Measurements from ENCODE around the gene TMEM132D. TPM values are rescaled to one million over a fixed set of nuclear protein-coding genes. Genes with fewer than 3 reads are reported as not detected.
"Not testable (repeated sequence)": the region's sequence is repeated elsewhere in the genome, so short reads cannot be mapped to it uniquely, and the experiment has no call there.

TMEM132D gene
- not detected in 2 replicates for total RNA-seq

GRCh38 chr12:129903956-129904829 lies at the start of gene TMEM132D:
TSS of gene TMEM132D (minus strand) at chr12:129904025.
- DNase-seq: no peak

GRCh38 chr12:129949651-129950050 lies 45.8 kb upstream of the TMEM132D start:
- DNase-seq: no peak

- DNase-seq: no peak
Measured at GRCh38 chr12:129941618-129942017, 37.8 kb upstream of the TMEM132D start.

- no peak for DNase-seq
Measured at GRCh38 chr12:129938089-129938488, 34.3 kb upstream of the TMEM132D start.

- DNase-seq: no peak
Measured at GRCh38 chr12:129937426-129937825, 33.6 kb upstream of the TMEM132D start.

GRCh38 chr12:129928643-129929042 lies 24.8 kb upstream of the TMEM132D start:
- no peak for DNase-seq

GRCh38 chr12:129927316-129927900 lies 23.6 kb upstream of the TMEM132D start:
- DNase-seq: no peak

- peak; percentile 28 for DNase-seq
Measured at GRCh38 chr12:129911428-129912049, 7.7 kb upstream of the TMEM132D start.

- no peak for DNase-seq
Measured at GRCh38 chr12:129909051-129910020, 5.5 kb upstream of the TMEM132D start.

- DNase-seq: no peak
Measured at GRCh38 chr12:129903092-129903945, 506 bp downstream of the TMEM132D start.

- no peak for DNase-seq
Measured at GRCh38 chr12:129902371-129903091, 1.3 kb downstream of the TMEM132D start.

GRCh38 chr12:129901254-129901653 lies 2.6 kb downstream of the TMEM132D start:
- no peak for DNase-seq

- DNase-seq: no peak
Measured at GRCh38 chr12:129900306-129900705, 3.5 kb downstream of the TMEM132D start.

GRCh38 chr12:129899045-129899444 lies 4.8 kb downstream of the TMEM132D start:
- DNase-seq: not testable (repeated sequence)

GRCh38 chr12:129893691-129894090 lies 10.1 kb downstream of the TMEM132D start:
- DNase-seq: no peak

- DNase-seq: no peak
Measured at GRCh38 chr12:129887101-129887500, 16.7 kb downstream of the TMEM132D start.

- DNase-seq: no peak
Measured at GRCh38 chr12:129886541-129886940, 17.3 kb downstream of the TMEM132D start.

- DNase-seq: no peak
Measured at GRCh38 chr12:129885287-129885686, 18.5 kb downstream of the TMEM132D start.

- no peak for DNase-seq
Measured at GRCh38 chr12:129877411-129877810, 26.4 kb downstream of the TMEM132D start.

- no peak for DNase-seq
Measured at GRCh38 chr12:129873833-129874208, 30.0 kb downstream of the TMEM132D start.
